NB4 (cell line): ENCODE results near the gene CHRDL2.

Experiments
- MYC ChIP-seq: IDR thresholded peaks from 2 replicates; pipeline ENCODE4 v1.6.1; 2011; ENCODE audit warnings: low read depth, low read length
- POLR2A ChIP-seq: IDR thresholded peaks from 2 replicates; pipeline ENCODE4 v1.6.1; 2011; ENCODE audit warnings: mild to moderate bottlenecking; ENCODE audit not compliant: insufficient read length; ENCODE audit errors: extremely low read depth

DNA sequence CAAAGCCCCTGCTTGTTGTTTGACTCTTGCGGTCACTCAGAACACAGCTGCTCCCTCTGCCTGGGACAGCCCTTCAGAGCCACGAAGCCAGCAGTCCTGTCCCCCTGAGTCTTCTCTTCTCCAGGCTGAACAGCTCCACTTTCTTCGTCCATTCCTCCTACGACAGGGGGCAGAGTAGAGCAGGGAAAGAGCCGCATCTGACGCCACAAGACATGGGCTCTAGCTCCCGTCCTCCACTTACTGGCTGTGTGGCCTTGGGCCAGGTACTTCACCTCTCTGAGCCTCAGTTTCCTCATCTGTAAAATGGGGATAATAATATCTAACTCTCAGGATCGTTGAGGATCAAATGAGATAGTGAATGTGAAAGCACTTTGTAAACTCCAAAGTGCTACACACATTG is 29.9 kb downstream of the CHRDL2 start:
- TF ChIP-seq MYC (no peak), POLR2A (no peak)
